Upper lobe of left lung (tissue), 6 donors: ENCODE results near the gene TOB1. TPM values are rescaled to one million over a fixed set of nuclear protein-coding genes. Genes with fewer than 3 reads are reported as not detected.
A peak's percentile ranks its signal among the peaks of the same experiment; 100 is the strongest.
"Not testable (repeated sequence)": the region's sequence is repeated elsewhere in the genome, so short reads cannot be mapped to it uniquely, and the experiment has no call there.

Source experiments
- ATAC-seq, 2 donors: fragments of 200-7000 bp; cut with Tn5 transposase; one replicate each; pipeline ENCODE4 v1.9.1; 2022; ENCODE audit warnings: mild to moderate bottlenecking in 2 of 2, moderate library complexity in 2 of 2; ENCODE audit not compliant: low FRiP score in 2 of 2
- DNase-seq, 2 donors: peaks; one replicate each; pipeline ENCODE4 v3.0.0-alpha.2; 2019 to 2020
- H3K27ac ChIP-seq, 4 donors: fragments of 200-600 bp; sonication (generic); one replicate each; pipeline ENCODE4 v1.5.1; 2016 to 2019
- H3K27me3 ChIP-seq, 4 donors: fragments of 200-600 bp; sonication (generic); one replicate each; pipeline ENCODE4 v1.5.1; 2017 to 2019
- H3K36me3 ChIP-seq, 4 donors: fragments of 200-600 bp; sonication (generic); one replicate each; pipeline ENCODE4 v1.5.1; 2016 to 2019
- H3K4me1 ChIP-seq, 4 donors: fragments of 200-600 bp; sonication (generic); one replicate each; pipeline ENCODE4 v1.5.1; 2018 to 2019
- H3K4me3 ChIP-seq, 4 donors: fragments of 200-600 bp; sonication (generic); one replicate each; pipeline ENCODE4 v1.5.1; 2017 to 2019; ENCODE audit warnings: mild to moderate bottlenecking in 2 of 4, moderate library complexity in 1 of 4
- H3K9me3 ChIP-seq, 4 donors: fragments of 200-600 bp; sonication (generic); one replicate each; pipeline ENCODE4 v1.5.1; 2018 to 2019
- EP300 ChIP-seq, 4 donors: sonication (generic); formaldehyde crosslinking; IDR thresholded peaks; one replicate each; pipeline ENCODE4 v1.5.1; 2017; ENCODE audit warnings: antibody characterized with exemption in 4 of 4, control low read depth in 2 of 4
- POLR2A ChIP-seq, 4 donors: fragments of 450-650 bp; IDR thresholded peaks; one replicate each; pipeline ENCODE4 v1.5.1; 2016 to 2017; ENCODE audit warnings: antibody characterized with exemption in 4 of 4, mild to moderate bottlenecking in 2 of 4
- POLR2AphosphoS5 ChIP-seq, 2 donors: sonication (generic); formaldehyde crosslinking; IDR thresholded peaks; one replicate each; pipeline ENCODE4 v1.5.1; 2017; ENCODE audit warnings: antibody characterized with exemption in 2 of 2
- WGBS, 2 donors: methylation state at CpG; one replicate each; pipeline ENCODE4 v1.1.5; 2017 to 2018; 5-methylcytosine and 5-hydroxymethylcytosine counted together
- total RNA-seq, 6 donors: library from RNA; depleted of rRNA in 4 of 6; stranded (reverse); fragments of >200 nt in 4 of 6; gene quantifications; one replicate each; pipeline versions ENCODE4 v1.1.0 to v1.2.1, GENCODE V29; 2016 to 2021
- TF ChIP-seq, protein P1 (sequence below), 6 experiments: fragments of 450-650 bp in 4 of 6; fragments of 200-600 bp in 2 of 6; sonication (generic) in 2 of 6; IDR thresholded peaks; one replicate each; pipeline ENCODE4 v1.5.1; 2016 to 2019; ENCODE audit warnings: antibody characterized with exemption in 6 of 6
- donor health status: DM: no; HTN: no; CAD: no; lungs with moderate emphysema.
- donor health status: DM: no; HTN: yes; CAD: no; lungs with severe emphysema.

The TOB1 gene
- total RNA-seq, 6 donors from 2014 or later = 16.0 to 98.5 (median 53.5) TPM

DNA sequence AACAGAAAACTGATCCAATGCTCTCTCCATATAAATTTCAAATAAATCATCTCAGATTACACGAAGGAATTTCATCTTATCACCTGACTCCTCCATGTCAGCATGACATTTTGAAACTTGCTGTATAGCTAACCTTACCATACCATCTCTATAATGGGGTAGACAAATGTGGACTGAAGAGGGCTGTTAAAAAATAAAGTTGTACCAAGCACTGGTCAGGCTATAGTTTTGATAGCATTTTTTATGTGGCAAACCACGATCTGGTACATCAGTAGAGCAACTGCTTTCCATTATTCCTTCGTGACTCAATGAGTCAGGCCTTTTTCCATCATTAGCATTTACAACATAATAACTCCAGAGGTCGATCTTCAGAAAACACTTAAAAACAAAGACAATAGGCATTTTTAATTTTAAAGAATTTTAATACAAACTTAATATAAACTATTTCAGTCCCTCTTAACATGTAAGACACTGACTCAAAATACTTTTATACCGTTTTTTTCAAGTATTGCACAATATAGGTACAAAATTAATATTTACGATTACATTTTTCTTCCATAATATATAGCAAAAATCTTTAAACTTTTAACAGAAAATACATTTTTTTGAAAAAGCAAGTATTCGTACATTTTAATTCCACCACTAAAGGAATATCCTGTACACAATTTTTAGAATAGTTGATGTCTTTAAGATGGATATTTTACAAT lies 4.2 kb downstream of the TOB1 start:
- no peaks in the 10 kb centered on the region for H3K9me3 ChIP-seq
- WGBS, 2 donors = 67 to 69% methylated on average over 7 of the region's 7 CpGs
- peak overlapping the region in 1 of 4 donors; percentile 2 for H3K27ac ChIP-seq
- no peaks in the 10 kb centered on the region for H3K27me3 ChIP-seq
- no peak overlapping the region for H3K4me3 ChIP-seq
- ATAC-seq (no peak), DNase-seq (no peak)
- H3K36me3 ChIP-seq = peaks cover 5 to 24% (median 10%) of the 10 kb centered on the region in 4 donors
- H3K4me1 ChIP-seq = peaks cover 16 to 36% (median 23%) of the 10 kb centered on the region in 4 donors
- TF ChIP-seq EP300 (IDR thresholded peaks at IDR 0.05) = no peak
- no peak for TF ChIP-seq POLR2A (IDR thresholded peaks at IDR 0.05)
- TF ChIP-seq POLR2AphosphoS5 (IDR thresholded peaks at IDR 0.05) = no peak
- TF ChIP-seq, protein P1, sequence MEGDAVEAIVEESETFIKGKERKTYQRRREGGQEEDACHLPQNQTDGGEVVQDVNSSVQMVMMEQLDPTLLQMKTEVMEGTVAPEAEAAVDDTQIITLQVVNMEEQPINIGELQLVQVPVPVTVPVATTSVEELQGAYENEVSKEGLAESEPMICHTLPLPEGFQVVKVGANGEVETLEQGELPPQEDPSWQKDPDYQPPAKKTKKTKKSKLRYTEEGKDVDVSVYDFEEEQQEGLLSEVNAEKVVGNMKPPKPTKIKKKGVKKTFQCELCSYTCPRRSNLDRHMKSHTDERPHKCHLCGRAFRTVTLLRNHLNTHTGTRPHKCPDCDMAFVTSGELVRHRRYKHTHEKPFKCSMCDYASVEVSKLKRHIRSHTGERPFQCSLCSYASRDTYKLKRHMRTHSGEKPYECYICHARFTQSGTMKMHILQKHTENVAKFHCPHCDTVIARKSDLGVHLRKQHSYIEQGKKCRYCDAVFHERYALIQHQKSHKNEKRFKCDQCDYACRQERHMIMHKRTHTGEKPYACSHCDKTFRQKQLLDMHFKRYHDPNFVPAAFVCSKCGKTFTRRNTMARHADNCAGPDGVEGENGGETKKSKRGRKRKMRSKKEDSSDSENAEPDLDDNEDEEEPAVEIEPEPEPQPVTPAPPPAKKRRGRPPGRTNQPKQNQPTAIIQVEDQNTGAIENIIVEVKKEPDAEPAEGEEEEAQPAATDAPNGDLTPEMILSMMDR (IDR thresholded peaks at IDR 0.05) = no peak

DNA sequence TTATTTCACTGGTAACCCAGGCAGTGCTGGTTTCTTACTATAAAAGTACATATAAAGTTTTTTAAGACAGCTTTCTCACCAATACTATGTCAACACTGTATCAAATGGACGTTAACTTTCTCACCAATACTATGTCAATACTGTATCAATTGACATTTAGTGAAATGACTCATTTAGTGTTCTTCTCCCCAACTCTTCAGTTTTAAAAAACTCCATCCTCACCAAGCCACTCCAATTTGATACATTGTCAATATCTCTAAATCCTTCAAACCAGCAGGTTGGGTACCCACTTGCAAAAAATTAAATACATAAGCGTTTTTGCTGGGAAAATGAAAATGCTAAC lies 4.8 kb downstream of the TOB1 start:
- H3K4me1 ChIP-seq = peaks cover 16 to 36% (median 23%) of the 10 kb centered on the region in 4 donors
- ATAC-seq (no peak), DNase-seq (no peak)
- TF ChIP-seq POLR2AphosphoS5 (IDR thresholded peaks at IDR 0.05) (no peak), POLR2A (IDR thresholded peaks at IDR 0.05) (no peak), EP300 (IDR thresholded peaks at IDR 0.05) (no peak)
- TF ChIP-seq, protein P1 (IDR thresholded peaks at IDR 0.05) = no peak
- H3K9me3 ChIP-seq = no peaks in the 10 kb centered on the region
- H3K4me3 ChIP-seq = no peak overlapping the region
- WGBS, 2 donors = 71 to 76% methylated on average over 2 of the region's 2 CpGs
- peak overlapping the region in 1 of 4 donors; percentile 2 for H3K27ac ChIP-seq
- no peaks in the 10 kb centered on the region for H3K27me3 ChIP-seq
- H3K36me3 ChIP-seq = peaks cover 5 to 24% (median 10%) of the 10 kb centered on the region in 4 donors

DNA sequence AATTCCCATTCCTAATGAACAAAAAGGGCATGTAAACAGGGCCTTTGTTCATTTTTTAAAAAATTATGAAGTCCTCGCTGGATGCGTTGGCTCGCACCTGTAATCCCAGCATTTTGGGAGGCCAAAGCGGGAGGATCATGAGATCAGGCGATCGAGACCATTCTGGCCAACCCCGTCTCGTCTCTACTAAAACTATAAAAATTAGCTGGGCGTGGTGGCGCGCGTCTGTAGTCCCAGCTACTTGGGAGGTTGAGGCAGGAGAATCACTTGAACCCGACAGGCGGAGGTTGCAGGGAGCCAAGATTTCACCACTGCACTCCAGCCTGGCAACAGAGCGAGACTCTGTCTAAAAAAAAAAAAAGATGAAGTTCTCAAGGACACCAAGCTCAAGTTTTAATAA lies 6.4 kb downstream of the TOB1 start:
- not testable (repeated sequence) for H3K9me3 ChIP-seq, H3K4me3 ChIP-seq, H3K27me3 ChIP-seq, DNase-seq, ATAC-seq
- WGBS, 2 donors = 93 to 95% methylated on average over 15 of the region's 15 CpGs
- Histone ChIP-seq H3K27ac (peak overlapping the region in 1 of 4 donors; percentile 59), H3K4me1 (peaks cover 16 to 45% (median 30%) of the 10 kb centered on the region in 4 donors), H3K36me3 (peaks cover 5 to 24% (median 10%) of the 10 kb centered on the region in 4 donors)

DNA sequence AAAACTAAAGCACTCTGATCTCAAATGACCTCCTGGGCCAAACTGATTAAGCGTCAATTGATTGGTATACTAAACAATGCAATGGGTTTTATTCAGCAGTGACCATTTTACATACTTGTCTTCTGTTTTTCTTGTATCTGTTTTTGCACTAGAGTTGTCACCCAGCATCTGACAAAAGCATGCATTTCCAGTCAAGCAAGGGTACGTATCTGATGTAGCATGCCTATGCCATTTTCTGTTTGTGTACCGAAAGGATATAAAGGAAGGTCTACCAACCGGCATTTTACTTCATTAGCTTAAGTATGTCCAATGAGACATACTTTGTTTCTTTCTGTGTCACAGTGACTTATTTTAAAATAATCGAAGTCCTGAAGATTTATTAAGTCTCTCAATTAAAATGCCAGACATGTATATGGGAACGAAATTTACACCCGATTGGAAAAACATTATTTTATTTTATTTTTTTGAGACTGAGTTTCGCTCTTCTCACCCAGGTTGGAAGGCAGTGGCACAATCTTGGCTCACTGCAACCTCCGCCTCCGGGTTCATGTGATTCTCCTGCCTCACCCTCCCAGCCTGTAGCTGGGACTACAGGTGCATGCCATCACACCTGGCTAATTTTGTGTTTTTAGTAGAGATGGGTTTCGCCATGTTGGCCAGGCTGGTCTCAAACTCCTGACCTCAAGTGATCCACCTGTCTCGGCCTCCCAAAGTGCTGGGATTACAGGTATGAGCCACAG lies 7.5 kb downstream of the TOB1 start:
- no peak for DNase-seq
- Histone ChIP-seq H3K27ac (peak overlapping the region in 3 of 4 donors; percentile 22 to 59 (median 26)), H3K4me1 (peaks cover 14 to 38% (median 26%) of the 10 kb centered on the region in 4 donors), H3K4me3 (no peak overlapping the region), H3K9me3 (no peaks in the 10 kb centered on the region), H3K36me3 (peaks cover 5 to 24% (median 10%) of the 10 kb centered on the region in 4 donors), H3K27me3 (no peaks in the 10 kb centered on the region)
- WGBS, 2 donors = 82 to 86% methylated on average over 12 of the region's 12 CpGs
- no peak for ATAC-seq
- TF ChIP-seq EP300 (IDR thresholded peaks at IDR 0.05) (no peak), POLR2AphosphoS5 (IDR thresholded peaks at IDR 0.05) (no peak), POLR2A (IDR thresholded peaks at IDR 0.05) (no peak)
- TF ChIP-seq, protein P1 (IDR thresholded peaks at IDR 0.05) = no peak

DNA sequence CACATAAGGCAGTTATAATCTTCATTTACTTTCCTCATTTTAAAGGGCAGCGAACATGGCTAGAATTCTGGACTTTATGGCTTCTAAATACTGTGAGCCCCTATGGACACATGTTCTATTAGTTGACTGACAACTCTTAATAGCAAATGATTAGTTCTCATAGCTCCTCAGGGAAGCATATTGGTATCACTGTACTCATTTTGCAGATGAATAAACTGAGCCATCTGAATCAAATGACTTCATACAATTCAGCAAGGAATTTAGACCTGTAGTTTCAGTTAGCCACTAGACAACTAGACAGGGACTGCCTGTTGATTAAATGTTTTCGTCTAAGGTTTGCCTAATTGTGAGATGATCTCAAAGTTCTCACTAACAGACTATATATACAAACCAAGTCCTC lies 9.7 kb downstream of the TOB1 start:
- ATAC-seq (no peak), DNase-seq (no peak)
- peak overlapping the region in 3 of 4 donors; percentile 41 to 76 (median 63) for H3K27ac ChIP-seq
- no peaks in the 10 kb centered on the region for H3K9me3 ChIP-seq
- H3K36me3 ChIP-seq = peaks cover 0 to 4% (median 1%) of the 10 kb centered on the region in 4 donors
- H3K4me3 ChIP-seq = no peak overlapping the region
- 74 to 82% methylated on average over 2 of the region's 2 CpGs for WGBS, 2 donors
- H3K27me3 ChIP-seq = no peaks in the 10 kb centered on the region
- TF ChIP-seq POLR2A (IDR thresholded peaks at IDR 0.05) (no peak), EP300 (IDR thresholded peaks at IDR 0.05) (no peak), POLR2AphosphoS5 (IDR thresholded peaks at IDR 0.05) (no peak)
- TF ChIP-seq, protein P1 (IDR thresholded peaks at IDR 0.05) = no peak
- peaks cover 17 to 32% (median 28%) of the 10 kb centered on the region in 4 donors for H3K4me1 ChIP-seq
